Hepatocyte (in vitro differentiated cells): ENCODE data around the gene TRIM37. TPM values are rescaled to one million over a fixed set of nuclear protein-coding genes. Genes with fewer than 3 reads are reported as not detected.

Experiments
- DNase-seq: peaks from one replicate; pipeline ENCODE4 v3.0.0-alpha.2; 2016; ENCODE audit warnings: low spot score
- H2AFZ ChIP-seq: fragments of 200-600 bp; sonication (generic); 2 replicates; pipeline ENCODE4 v1.6.0; 2016; ENCODE audit warnings: antibody characterized with exemption, mild to moderate bottlenecking
- H3K27ac ChIP-seq: fragments of 200-600 bp; sonication (generic); 2 replicates; pipeline ENCODE4 v1.5.1; 2016; ENCODE audit warnings: mild to moderate bottlenecking
- H3K27me3 ChIP-seq: fragments of 200-600 bp; sonication (generic); 2 replicates; pipeline ENCODE4 v1.6.1; 2016
- H3K36me3 ChIP-seq: fragments of 200-600 bp; sonication (generic); replicated peaks from 2 replicates; pipeline ENCODE4 v1.5.1; 2016; ENCODE audit warnings: low read depth; ENCODE audit not compliant: insufficient read depth
- H3K4me1 ChIP-seq: fragments of 200-600 bp; sonication (generic); 2 replicates; pipeline ENCODE4 v1.5.1; 2016; ENCODE audit warnings: mild to moderate bottlenecking, moderate library complexity; ENCODE audit not compliant: insufficient read depth
- H3K4me2 ChIP-seq: fragments of 200-600 bp; sonication (generic); 2 replicates; pipeline ENCODE4 v1.6.0; 2016
- H3K4me3 ChIP-seq: fragments of 200-600 bp; sonication (generic); 2 replicates; pipeline ENCODE4 v1.5.1; 2016; ENCODE audit warnings: mild to moderate bottlenecking
- H3K79me2 ChIP-seq: fragments of 200-600 bp; sonication (generic); 2 replicates; pipeline ENCODE4 v1.6.0; 2017; ENCODE audit warnings: mild to moderate bottlenecking
- H3K9me2 ChIP-seq: fragments of 200-600 bp; sonication (generic); replicated peaks from 2 replicates; pipeline ENCODE4 v1.6.0; 2017; ENCODE audit warnings: mild to moderate bottlenecking; ENCODE audit not compliant: insufficient read depth
- H3K9me3 ChIP-seq: fragments of 200-600 bp; sonication (generic); 2 replicates; pipeline ENCODE4 v1.5.1; 2016; ENCODE audit warnings: low read depth, mild to moderate bottlenecking
- H4K20me1 ChIP-seq: fragments of 200-600 bp; sonication (generic); 2 replicates; pipeline ENCODE4 v1.6.0; 2016; ENCODE audit warnings: mild to moderate bottlenecking; ENCODE audit not compliant: insufficient read depth, poor library complexity, severe bottlenecking
- CTCF ChIP-seq: fragments of 200-600 bp; sonication (generic); IDR thresholded peaks from 2 replicates; pipeline ENCODE4 v1.5.1; 2016; ENCODE audit warnings: antibody characterized with exemption, mild to moderate bottlenecking; ENCODE audit not compliant: poor library complexity
- EZH2 ChIP-seq: fragments of 200-600 bp; sonication (generic); IDR thresholded peaks from 2 replicates; pipeline ENCODE4 v1.6.1; 2016; ENCODE audit warnings: antibody characterized with exemption, mild to moderate bottlenecking, borderline replicate concordance
- EZH2phosphoT487 ChIP-seq: fragments of 200-600 bp; sonication (generic); IDR thresholded peaks from one replicate; pipeline ENCODE4 v1.6.1; 2018; ENCODE audit warnings: antibody characterized with exemption, mild to moderate bottlenecking, low read depth, moderate library complexity; ENCODE audit not compliant: unreplicated experiment, severe bottlenecking
- WGBS: methylation state at CpG from one replicate; pipeline ENCODE4 v1.1.6; 2016; ENCODE audit warnings: low lambda C conversion rate; ENCODE audit errors: missing lambda C conversion rate; 5-methylcytosine and 5-hydroxymethylcytosine counted together
- polyA plus RNA-seq: library from polyadenylated mRNA; unstranded; fragments of >200 nt; fragmentation: Nextera tagmentation; extraction: Ambion mirVana; gene quantifications from 2 replicates; pipeline ENCODE4 v1.2.1, GENCODE V29; 2016
- total RNA-seq: library from RNA; depleted of rRNA; stranded (reverse); fragments of >200 nt; gene quantifications from 2 replicates; pipeline ENCODE4 v1.2.3, GENCODE V29; 2014

Gene TRIM37
- total and polyA plus RNA-seq, 2 experiments from 2014 or later, result 9.7 to 20.3 TPM

- TF ChIP-seq CTCF (no peak), EZH2 (no peak), EZH2phosphoT487 (no peak)
- Histone ChIP-seq H3K79me2 (no peaks in the 10 kb centered on the region), H3K4me1 (peaks cover 4% of the 10 kb centered on the region), H3K27me3 (no peaks in the 10 kb centered on the region), H4K20me1 (no peaks in the 10 kb centered on the region), H3K9me3 (no peaks in the 10 kb centered on the region), H3K27ac (peak overlapping the region; percentile 94), H2AFZ (no peak overlapping the region), H3K4me2 (peak overlapping the region; percentile 32), H3K36me3 (no peaks in the 10 kb centered on the region), H3K9me2 (no peaks in the 10 kb centered on the region), H3K4me3 (no peak overlapping the region)
- 70% methylated on average over 4 of the region's 4 CpGs for WGBS
- DNase-seq, result peak; percentile 72
These were observed 114.9 kb downstream of the TRIM37 start for GRCh38 chr17:58991718-58992331.

- H3K27me3 ChIP-seq, result no peaks in the 10 kb centered on the region
- peaks cover 4% of the 10 kb centered on the region for H3K4me1 ChIP-seq
- TF ChIP-seq CTCF (no peak), EZH2phosphoT487 (no peak), EZH2 (no peak)
- no peak overlapping the region for H3K4me3 ChIP-seq
- WGBS, result 72% methylated on average over 2 of the region's 2 CpGs
- no peak overlapping the region for H2AFZ ChIP-seq
- no peak for DNase-seq
- no peak overlapping the region for H3K27ac ChIP-seq
- no peaks in the 10 kb centered on the region for H3K79me2 ChIP-seq
- no peak overlapping the region for H3K4me2 ChIP-seq
- H3K9me2 ChIP-seq, result no peaks in the 10 kb centered on the region
- H3K9me3 ChIP-seq, result no peaks in the 10 kb centered on the region
- no peaks in the 10 kb centered on the region for H3K36me3 ChIP-seq
- H4K20me1 ChIP-seq, result no peaks in the 10 kb centered on the region
These were observed 117.1 kb downstream of the TRIM37 start for GRCh38 chr17:58989629-58990028.

- H2AFZ ChIP-seq, result no peak overlapping the region
- no peaks in the 10 kb centered on the region for H3K36me3 ChIP-seq
- no peaks in the 10 kb centered on the region for H3K9me3 ChIP-seq
- H4K20me1 ChIP-seq, result no peaks in the 10 kb centered on the region
- no peak for TF ChIP-seq EZH2
- TF ChIP-seq EZH2phosphoT487, result no peak
- no peak for TF ChIP-seq CTCF
- WGBS, result 96% methylated on average over 6 of the region's 6 CpGs
- DNase-seq, result no peak
- H3K79me2 ChIP-seq, result no peaks in the 10 kb centered on the region
- no peak overlapping the region for H3K4me3 ChIP-seq
- no peaks in the 10 kb centered on the region for H3K27me3 ChIP-seq
- no peaks in the 10 kb centered on the region for H3K9me2 ChIP-seq
- no peaks in the 10 kb centered on the region for H3K4me1 ChIP-seq
- H3K27ac ChIP-seq, result no peak overlapping the region
- no peak overlapping the region for H3K4me2 ChIP-seq
These were observed 120.7 kb downstream of the TRIM37 start for GRCh38 chr17:58985971-58986370.

GRCh38 chr17:58985367-58985766, 121.3 kb downstream of the TRIM37 start:
- WGBS, result 78% methylated on average over 6 of the region's 6 CpGs
- no peaks in the 10 kb centered on the region for H3K4me1 ChIP-seq
- H3K36me3 ChIP-seq, result no peaks in the 10 kb centered on the region
- no peak overlapping the region for H3K4me3 ChIP-seq
- H2AFZ ChIP-seq, result no peak overlapping the region
- TF ChIP-seq EZH2 (no peak), CTCF (no peak), EZH2phosphoT487 (no peak)
- H3K27ac ChIP-seq, result no peak overlapping the region
- DNase-seq, result no peak
- H3K27me3 ChIP-seq, result no peaks in the 10 kb centered on the region
- no peak overlapping the region for H3K4me2 ChIP-seq
- H4K20me1 ChIP-seq, result no peaks in the 10 kb centered on the region
- H3K9me3 ChIP-seq, result no peaks in the 10 kb centered on the region
- H3K9me2 ChIP-seq, result no peaks in the 10 kb centered on the region
- no peaks in the 10 kb centered on the region for H3K79me2 ChIP-seq
